ENCODE measurements around the gene ARID1B.

ARID1B gene

DNA sequence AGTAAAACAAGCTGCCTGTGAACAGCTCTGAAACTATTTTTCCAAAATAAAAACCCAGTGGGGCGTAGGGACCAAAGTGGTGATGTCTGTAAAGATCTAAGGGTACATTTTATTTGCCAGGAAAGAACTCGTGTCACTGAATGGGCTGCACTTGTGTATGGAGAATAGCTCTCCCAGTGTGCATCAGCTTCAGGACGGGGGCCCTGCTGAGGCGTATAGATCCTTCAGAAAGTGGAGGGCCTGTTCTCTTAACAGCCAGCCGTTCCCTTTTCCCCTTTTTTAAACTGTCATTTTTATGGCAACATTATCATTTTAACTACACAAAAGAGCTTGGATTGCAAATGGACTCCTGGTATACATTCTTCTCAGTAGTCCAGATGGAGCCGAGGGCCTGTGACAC is 408.8 kb downstream of the ARID1B start:
- Histone ChIP-seq H4K20me1 (ENCODE audit: insufficient read depth, low read length) (peaks cover 5% of the 10 kb centered on the region), H2AFZ (ENCODE audit: low read depth, low read length) (no peak overlapping the region), H3K79me2 (ENCODE audit: insufficient read depth, low read length) (no peaks in the 10 kb centered on the region), H3K4me3 (ENCODE audit: low read depth in 1 of 2, low read length in 2 of 2) (no peak overlapping the region), H3K9me3 (ENCODE audit: insufficient read depth, low read length, severe bottlenecking) (no peaks in the 10 kb centered on the region), H3K9ac (ENCODE audit: low read depth, low read length) (no peak overlapping the region), H3K36me3 (ENCODE audit: insufficient read depth, low read length) (peaks cover 96% of the 10 kb centered on the region), H3K27me3 (ENCODE audit: insufficient read depth, low read length, poor library complexity) (no peaks in the 10 kb centered on the region), H3K4me1 (ENCODE audit: insufficient read depth, low read length) (no peaks in the 10 kb centered on the region), H3K4me2 (ENCODE audit: insufficient read depth, low read length) (no peak overlapping the region), H3K27ac (ENCODE audit: low read length) (no peak overlapping the region)
- no peak for ATAC-seq (ENCODE audit: insufficient read depth, low read depth)
- TF ChIP-seq, protein P1, sequence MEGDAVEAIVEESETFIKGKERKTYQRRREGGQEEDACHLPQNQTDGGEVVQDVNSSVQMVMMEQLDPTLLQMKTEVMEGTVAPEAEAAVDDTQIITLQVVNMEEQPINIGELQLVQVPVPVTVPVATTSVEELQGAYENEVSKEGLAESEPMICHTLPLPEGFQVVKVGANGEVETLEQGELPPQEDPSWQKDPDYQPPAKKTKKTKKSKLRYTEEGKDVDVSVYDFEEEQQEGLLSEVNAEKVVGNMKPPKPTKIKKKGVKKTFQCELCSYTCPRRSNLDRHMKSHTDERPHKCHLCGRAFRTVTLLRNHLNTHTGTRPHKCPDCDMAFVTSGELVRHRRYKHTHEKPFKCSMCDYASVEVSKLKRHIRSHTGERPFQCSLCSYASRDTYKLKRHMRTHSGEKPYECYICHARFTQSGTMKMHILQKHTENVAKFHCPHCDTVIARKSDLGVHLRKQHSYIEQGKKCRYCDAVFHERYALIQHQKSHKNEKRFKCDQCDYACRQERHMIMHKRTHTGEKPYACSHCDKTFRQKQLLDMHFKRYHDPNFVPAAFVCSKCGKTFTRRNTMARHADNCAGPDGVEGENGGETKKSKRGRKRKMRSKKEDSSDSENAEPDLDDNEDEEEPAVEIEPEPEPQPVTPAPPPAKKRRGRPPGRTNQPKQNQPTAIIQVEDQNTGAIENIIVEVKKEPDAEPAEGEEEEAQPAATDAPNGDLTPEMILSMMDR (IDR thresholded peaks at IDR 0.05; ENCODE audit: borderline replicate concordance, extremely low read depth, low read length, poor library complexity, severe bottlenecking) = no peak
- no peak for TF ChIP-seq EZH2 (IDR thresholded peaks at IDR 0.05; ENCODE audit: borderline replicate concordance, low read depth, low read length, severe bottlenecking)
- no peak for DNase-seq

- H3K4me1 ChIP-seq (ENCODE audit: insufficient read depth, low read length) = no peaks in the 10 kb centered on the region
- H3K4me3 ChIP-seq (ENCODE audit: low read depth in 1 of 2, low read length in 2 of 2) = no peak overlapping the region
- no peak for ATAC-seq (ENCODE audit: insufficient read depth, low read depth)
- DNase-seq = no peak
- no peaks in the 10 kb centered on the region for H3K79me2 ChIP-seq (ENCODE audit: insufficient read depth, low read length)
- no peak overlapping the region for H2AFZ ChIP-seq (ENCODE audit: low read depth, low read length)
- no peaks in the 10 kb centered on the region; the same call in none of the 2 replicates for H4K20me1 ChIP-seq (ENCODE audit: insufficient read depth, low read length)
- no peak overlapping the region for H3K9ac ChIP-seq (ENCODE audit: low read depth, low read length)
- no peaks in the 10 kb centered on the region for H3K9me3 ChIP-seq (ENCODE audit: insufficient read depth, low read length, severe bottlenecking)
- TF ChIP-seq, protein P1 (IDR thresholded peaks at IDR 0.05; ENCODE audit: borderline replicate concordance, extremely low read depth, low read length, poor library complexity, severe bottlenecking) = no peak
- TF ChIP-seq EZH2 (IDR thresholded peaks at IDR 0.05; ENCODE audit: borderline replicate concordance, low read depth, low read length, severe bottlenecking) = no peak
- H3K4me2 ChIP-seq (ENCODE audit: insufficient read depth, low read length) = no peak overlapping the region
- H3K36me3 ChIP-seq (ENCODE audit: insufficient read depth, low read length) = peaks cover 96% of the 10 kb centered on the region
- no peaks in the 10 kb centered on the region for H3K27me3 ChIP-seq (ENCODE audit: insufficient read depth, low read length, poor library complexity)
- no peak overlapping the region for H3K27ac ChIP-seq (ENCODE audit: low read length)
Measured at GRCh38 chr6:157186785-157187181, 409.6 kb downstream of the ARID1B start.

DNA sequence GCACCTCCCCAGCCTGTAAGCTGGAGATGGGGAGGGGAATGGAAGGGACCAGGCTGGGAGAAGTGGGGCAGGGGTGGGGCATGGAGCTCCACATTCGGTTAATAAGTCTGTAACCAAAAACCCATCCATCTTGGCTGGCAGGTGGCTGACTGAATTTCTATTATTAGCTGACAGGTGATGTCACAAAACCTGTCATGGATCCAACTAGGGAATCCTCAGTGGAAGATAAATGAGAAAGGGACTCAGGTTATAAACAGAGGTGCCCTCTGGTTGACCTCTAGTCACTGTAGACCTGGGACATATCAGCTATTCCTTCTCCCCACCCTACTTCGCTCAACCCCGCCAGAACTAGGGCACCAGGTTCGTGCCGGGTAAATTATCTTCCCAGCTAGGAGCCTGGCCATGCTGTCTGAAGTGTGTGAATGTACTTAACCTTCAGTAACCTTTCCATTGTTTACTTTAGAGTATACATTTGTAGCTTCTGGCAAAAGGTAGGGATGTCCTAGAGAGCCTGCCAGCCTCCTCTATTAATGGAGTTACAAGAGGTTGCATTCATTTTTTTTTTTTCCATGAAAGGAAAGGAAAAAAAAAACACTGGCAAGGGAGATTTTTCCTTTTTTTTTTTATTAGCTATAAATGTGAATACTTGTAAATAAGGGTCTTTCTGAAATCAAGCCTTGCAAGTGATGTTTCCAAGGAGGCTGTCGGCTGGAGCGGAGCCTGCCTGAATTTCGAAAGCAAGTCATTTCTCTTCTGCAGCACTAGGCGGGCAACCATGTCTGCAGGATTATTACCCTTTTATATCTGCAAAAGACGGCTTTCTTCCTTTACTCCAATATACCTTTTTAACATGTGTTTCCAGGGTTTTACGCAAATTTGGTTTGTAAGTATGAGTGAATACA is 410.3 kb downstream of the ARID1B start:
- peaks cover 97% of the 10 kb centered on the region for H3K36me3 ChIP-seq (ENCODE audit: insufficient read depth, low read length)
- TF ChIP-seq EZH2 (IDR thresholded peaks at IDR 0.05; ENCODE audit: borderline replicate concordance, low read depth, low read length, severe bottlenecking) = no peak
- TF ChIP-seq, protein P1 (IDR thresholded peaks at IDR 0.05; ENCODE audit: borderline replicate concordance, extremely low read depth, low read length, poor library complexity, severe bottlenecking) = no peak
- no peak overlapping the region for H3K9ac ChIP-seq (ENCODE audit: low read depth, low read length)
- no peak overlapping the region for H3K4me2 ChIP-seq (ENCODE audit: insufficient read depth, low read length)
- no peaks in the 10 kb centered on the region for H3K9me3 ChIP-seq (ENCODE audit: insufficient read depth, low read length, severe bottlenecking)
- no peak overlapping the region for H3K27ac ChIP-seq (ENCODE audit: low read length)
- H2AFZ ChIP-seq (ENCODE audit: low read depth, low read length) = no peak overlapping the region
- H4K20me1 ChIP-seq (ENCODE audit: insufficient read depth, low read length) = no peaks in the 10 kb centered on the region; the same call in none of the 2 replicates
- DNase-seq = no peak
- ATAC-seq (ENCODE audit: insufficient read depth, low read depth) = no peak
- no peaks in the 10 kb centered on the region for H3K79me2 ChIP-seq (ENCODE audit: insufficient read depth, low read length)
- H3K4me3 ChIP-seq (ENCODE audit: low read depth in 1 of 2, low read length in 2 of 2) = no peak overlapping the region
- no peaks in the 10 kb centered on the region for H3K27me3 ChIP-seq (ENCODE audit: insufficient read depth, low read length, poor library complexity)
- no peaks in the 10 kb centered on the region for H3K4me1 ChIP-seq (ENCODE audit: insufficient read depth, low read length)

All from DND-41 (cell line).